Activated CD8-positive, alpha-beta memory T cell treated with anti-CD3 and anti-CD28 coated beads, Interleukin-2, amount 50 U/mL, for 24 hours (primary cell): ENCODE data around the gene ZC3H14.

Experiments
- DNase-seq: peaks from one replicate; pipeline ENCODE4 v3.0.0-alpha.2; 2020; ENCODE audit errors: extremely low read depth

The ZC3H14 gene

GRCh38 chr14:88611878-88612277 is 49.0 kb downstream of the ZC3H14 start:
- DNase-seq = no peak

- DNase-seq = no peak
These were observed 50.1 kb downstream of the ZC3H14 start for GRCh38 chr14:88612981-88613380.

- no peak for DNase-seq
These were observed 50.7 kb downstream of the ZC3H14 start for GRCh38 chr14:88613552-88614010.

- no peak for DNase-seq
These were observed 51.5 kb downstream of the ZC3H14 start for GRCh38 chr14:88614218-88614907.

- no peak for DNase-seq
These were observed 53.9 kb downstream of the ZC3H14 start for GRCh38 chr14:88616697-88617096.

GRCh38 chr14:88617479-88617878 is 54.6 kb downstream of the ZC3H14 start:
- DNase-seq = no peak

- DNase-seq = no peak
These were observed 55.6 kb downstream of the ZC3H14 start for GRCh38 chr14:88618476-88618875.

- no peak for DNase-seq
These were observed 58.3 kb downstream of the ZC3H14 start for GRCh38 chr14:88621100-88621499.

- DNase-seq = no peak
These were observed 62.8 kb downstream of the ZC3H14 start for GRCh38 chr14:88625671-88626070.

GRCh38 chr14:88628033-88628432 is 65.2 kb downstream of the ZC3H14 start:
- DNase-seq = no peak

GRCh38 chr14:88628462-88628861 is 65.6 kb downstream of the ZC3H14 start:
- no peak for DNase-seq

GRCh38 chr14:88630565-88630964 is 67.7 kb downstream of the ZC3H14 start:
- no peak for DNase-seq

GRCh38 chr14:88631091-88631490 is 68.3 kb downstream of the ZC3H14 start:
- no peak for DNase-seq

- no peak for DNase-seq
These were observed 69.7 kb downstream of the ZC3H14 start for GRCh38 chr14:88632512-88632911.

GRCh38 chr14:88639221-88639620 is 76.4 kb downstream of the ZC3H14 start:
- DNase-seq = no peak

- DNase-seq = no peak
These were observed 97.2 kb downstream of the ZC3H14 start for GRCh38 chr14:88660056-88660455.

GRCh38 chr14:88667555-88668273 is 104.9 kb downstream of the ZC3H14 start:
- DNase-seq = no peak

GRCh38 chr14:88668448-88669116 is 105.7 kb downstream of the ZC3H14 start:
- no peak for DNase-seq

- DNase-seq = no peak
These were observed 106.5 kb downstream of the ZC3H14 start for GRCh38 chr14:88669346-88669745.
